H1 (cell line): ENCODE data around the gene HARS1. TPM values are rescaled to one million over a fixed set of nuclear protein-coding genes. Genes with fewer than 3 reads are reported as not detected.

ENCODE experiments used
- BACH1 ChIP-seq: IDR thresholded peaks from 2 replicates; pipeline ENCODE4 v1.6.1; 2012; ENCODE audit warnings: low read length, improper control_type of control experiment
- BRCA1 ChIP-seq: IDR thresholded peaks from 2 replicates; pipeline ENCODE4 v1.6.1; 2012; ENCODE audit warnings: low read depth, low read length, improper control_type of control experiment
- CBX8 ChIP-seq: fragments of 300-800, 300-1000 bp; sonication (generic); IDR thresholded peaks from 2 replicates; pipeline ENCODE4 v1.7.1; 2016; ENCODE audit warnings: low read depth, low read length, borderline replicate concordance
- CTBP2 ChIP-seq: IDR thresholded peaks from 2 replicates; pipeline ENCODE4 v1.7.0; 2011; ENCODE audit warnings: borderline replicate concordance, mild to moderate bottlenecking, moderate library complexity, mixed read lengths, low read length; ENCODE audit not compliant: insufficient read depth, insufficient read length
- EZH2 ChIP-seq: fragments of 200-600 bp; sonication (generic); IDR thresholded peaks from 2 replicates; pipeline ENCODE4 v1.7.1; 2012; ENCODE audit warnings: low read depth, mild to moderate bottlenecking, moderate library complexity, low read length, inconsistent platforms; ENCODE audit not compliant: severe bottlenecking
- GABPA ChIP-seq: IDR thresholded peaks from 2 replicates; pipeline ENCODE4 v1.6.1; 2011; ENCODE audit warnings: mild to moderate bottlenecking, low read length, moderate library complexity, borderline replicate concordance; ENCODE audit not compliant: insufficient read depth
- KDM4A ChIP-seq: IDR thresholded peaks from one replicate; pipeline ENCODE4 v1.7.1; 2012; ENCODE audit warnings: low read depth, mild to moderate bottlenecking, moderate library complexity, low read length, inconsistent platforms; ENCODE audit not compliant: severe bottlenecking
- MAFK ChIP-seq: IDR thresholded peaks from 2 replicates; pipeline ENCODE4 v1.6.1; 2012; ENCODE audit warnings: low read depth, mild to moderate bottlenecking, improper control_type of control experiment, low read length
- RNF2 ChIP-seq: fragments of 200-900, 300-1000 bp; sonication (generic); IDR thresholded peaks from 2 replicates; pipeline ENCODE4 v1.7.1; 2016; ENCODE audit warnings: borderline replicate concordance, low read depth, mild to moderate bottlenecking, antibody characterized with exemption, low read length; ENCODE audit not compliant: poor library complexity, severe bottlenecking; ENCODE audit errors: missing control alignments
- SP4 ChIP-seq: IDR thresholded peaks from 2 replicates; pipeline ENCODE4 v1.6.1; 2012; ENCODE audit warnings: low read length, inconsistent platforms
- polyA plus RNA-seq, 7 experiments: library from polyadenylated mRNA; depleted of rRNA in 3 of 7; stranded (reverse) in 5 of 7; unstranded in 2 of 7; fragments of >200 nt in 5 of 7; fragments of 200-250 nt in 2 of 7; gene quantifications; 1 replicate in 5 of 7; 2 replicates in 1 of 7; 4 replicates in 1 of 7; pipeline versions ENCODE4 v1.2.1 to v1.2.3, GENCODE V29; 2011 to 2013; ENCODE audit warnings: missing spikeins in 2 of 7, mixed read lengths in 2 of 7
- total RNA-seq: library from RNA; stranded (reverse); fragmentation: NEBNext Ultra II Directional; extraction: Animal tissue kit (Norgen Biotek cat#: 25700); gene quantifications from 2 replicates; pipeline ENCODE4 v1.2.1, GENCODE V29; 2021
- TF ChIP-seq, protein P1 (sequence below), 3 experiments: IDR thresholded peaks; 1 replicate in 2 of 3; 2 replicates in 1 of 3; pipeline versions ENCODE4 v1.5.1 to v1.6.1; 2011; ENCODE audit warnings: low read length in 3 of 3, mild to moderate bottlenecking in 3 of 3, inconsistent platforms in 2 of 3, low read depth in 1 of 3, moderate library complexity in 1 of 3; ENCODE audit not compliant: insufficient read depth in 1 of 3; ENCODE audit errors: control extremely low read depth in 1 of 3
- TF ChIP-seq, protein P2 (sequence below): IDR thresholded peaks from 2 replicates; pipeline ENCODE4 v1.6.1; 2011; ENCODE audit warnings: low read length, improper control_type of control experiment

The HARS1 gene
- total and polyA plus RNA-seq, 2 of the 8 experiments (the other 6 are each of a cell fraction or from before 2014, with no cell fraction given), result 27.8 to 56.8 TPM

DNA sequence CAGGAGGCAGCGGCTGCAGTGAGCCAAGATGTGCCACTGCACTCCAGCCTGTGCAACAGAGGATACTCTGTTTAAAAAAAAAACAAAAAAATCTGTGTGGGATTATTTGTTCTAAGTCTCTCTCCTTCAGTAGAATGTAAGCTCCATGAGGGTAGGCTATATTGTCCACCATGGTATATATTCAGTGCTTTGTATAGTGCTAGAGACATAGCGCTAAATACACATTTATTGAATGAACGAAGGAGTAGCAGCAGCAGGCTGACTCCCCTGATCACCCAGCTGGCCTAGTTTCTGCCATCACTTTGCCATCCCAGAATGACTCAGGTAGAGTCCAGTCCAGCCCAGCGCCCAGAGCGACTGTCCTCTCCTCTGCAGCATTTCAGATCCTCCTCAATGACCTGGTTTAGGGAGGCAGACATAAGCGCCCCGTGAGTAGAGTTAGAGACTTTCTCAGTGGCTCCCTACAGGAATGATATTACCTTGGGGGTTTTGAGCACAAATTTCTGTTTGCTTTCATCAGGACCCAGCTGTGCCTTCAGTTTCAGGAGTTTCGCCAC, 716 bp downstream of the HARS1 start (continued):
- TF ChIP-seq, protein P1, sequence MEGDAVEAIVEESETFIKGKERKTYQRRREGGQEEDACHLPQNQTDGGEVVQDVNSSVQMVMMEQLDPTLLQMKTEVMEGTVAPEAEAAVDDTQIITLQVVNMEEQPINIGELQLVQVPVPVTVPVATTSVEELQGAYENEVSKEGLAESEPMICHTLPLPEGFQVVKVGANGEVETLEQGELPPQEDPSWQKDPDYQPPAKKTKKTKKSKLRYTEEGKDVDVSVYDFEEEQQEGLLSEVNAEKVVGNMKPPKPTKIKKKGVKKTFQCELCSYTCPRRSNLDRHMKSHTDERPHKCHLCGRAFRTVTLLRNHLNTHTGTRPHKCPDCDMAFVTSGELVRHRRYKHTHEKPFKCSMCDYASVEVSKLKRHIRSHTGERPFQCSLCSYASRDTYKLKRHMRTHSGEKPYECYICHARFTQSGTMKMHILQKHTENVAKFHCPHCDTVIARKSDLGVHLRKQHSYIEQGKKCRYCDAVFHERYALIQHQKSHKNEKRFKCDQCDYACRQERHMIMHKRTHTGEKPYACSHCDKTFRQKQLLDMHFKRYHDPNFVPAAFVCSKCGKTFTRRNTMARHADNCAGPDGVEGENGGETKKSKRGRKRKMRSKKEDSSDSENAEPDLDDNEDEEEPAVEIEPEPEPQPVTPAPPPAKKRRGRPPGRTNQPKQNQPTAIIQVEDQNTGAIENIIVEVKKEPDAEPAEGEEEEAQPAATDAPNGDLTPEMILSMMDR (IDR thresholded peaks at IDR 0.05; ENCODE audit: control extremely low read depth in 1 of 3, insufficient read depth in 1 of 3, low read depth in 1 of 3, low read length in 3 of 3), result no peak
- no peak for TF ChIP-seq KDM4A
- TF ChIP-seq, protein P2, sequence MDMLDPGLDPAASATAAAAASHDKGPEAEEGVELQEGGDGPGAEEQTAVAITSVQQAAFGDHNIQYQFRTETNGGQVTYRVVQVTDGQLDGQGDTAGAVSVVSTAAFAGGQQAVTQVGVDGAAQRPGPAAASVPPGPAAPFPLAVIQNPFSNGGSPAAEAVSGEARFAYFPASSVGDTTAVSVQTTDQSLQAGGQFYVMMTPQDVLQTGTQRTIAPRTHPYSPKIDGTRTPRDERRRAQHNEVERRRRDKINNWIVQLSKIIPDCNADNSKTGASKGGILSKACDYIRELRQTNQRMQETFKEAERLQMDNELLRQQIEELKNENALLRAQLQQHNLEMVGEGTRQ, result no peak
- TF ChIP-seq GABPA, result no peak
- no peak for TF ChIP-seq BRCA1
- TF ChIP-seq RNF2, result no peak
- TF ChIP-seq MAFK, result no peak
- TF ChIP-seq EZH2, result no peak
- TF ChIP-seq SP4, result no peak
- TF ChIP-seq CBX8, result no peak
- TF ChIP-seq CTBP2, result no peak
- TF ChIP-seq BACH1, result no peak
